Esophagus squamous epithelium (tissue), 5 donors: ENCODE data around the gene NRXN2. TPM values are rescaled to one million over a fixed set of nuclear protein-coding genes. Genes with fewer than 3 reads are reported as not detected.

Source experiments
- DNase-seq: peaks from one replicate; lab custom pipeline; 2025; lab: John Stamatoyannopoulos, UW
- H3K27ac ChIP-seq, 4 donors: fragments of 200-600 bp; sonication (generic); one replicate each; pipeline ENCODE4 v1.5.1; 2016 to 2019; ENCODE audit warnings: mild to moderate bottlenecking in 1 of 4
- H3K27me3 ChIP-seq, 4 donors: fragments of 200-600 bp; sonication (generic); 1 replicate in 3 of 4; 2 replicates in 1 of 4; pipeline versions ENCODE4 v1.5.1 to v1.6.0; 2017 to 2021; ENCODE audit warnings: antibody characterized with exemption in 1 of 4
- H3K36me3 ChIP-seq, 3 donors: fragments of 200-600 bp; sonication (generic); one replicate each; pipeline ENCODE4 v1.5.1; 2016 to 2019
- H3K4me1 ChIP-seq, 3 donors: fragments of 200-600 bp; sonication (generic); one replicate each; pipeline ENCODE4 v1.5.1; 2017 to 2019
- H3K4me3 ChIP-seq, 4 donors: fragments of 200-600 bp; sonication (generic); 1 replicate in 3 of 4; 2 replicates in 1 of 4; pipeline ENCODE4 v1.5.1; 2016 to 2019; ENCODE audit warnings: mild to moderate bottlenecking in 2 of 4, moderate library complexity in 1 of 4
- H3K9me3 ChIP-seq, 3 donors: fragments of 200-600 bp; sonication (generic); one replicate each; pipeline ENCODE4 v1.5.1; 2016 to 2019
- POLR2A ChIP-seq, 4 donors: fragments of 450-650 bp; IDR thresholded peaks; one replicate each; pipeline ENCODE4 v1.6.1; 2017; ENCODE audit warnings: antibody characterized with exemption in 4 of 4, mild to moderate bottlenecking in 4 of 4, moderate library complexity in 3 of 4
- WGBS, 2 donors: methylation state at CpG; one replicate each; pipeline ENCODE4 v1.1.5; 2018; 5-methylcytosine and 5-hydroxymethylcytosine counted together
- intact Hi-C: fragments of 100-400 bp; cut with DNase I; formaldehyde crosslinking; loops from one replicate; pipeline ENCODE4 v1.15.0; 2022
- total RNA-seq, 4 donors: library from RNA; depleted of rRNA; stranded (reverse); fragments of >200 nt; gene quantifications; one replicate each; pipeline ENCODE4 v1.1.0, GENCODE V29; 2016
- TF ChIP-seq, protein P1 (sequence below), 6 experiments: fragments of 450-650 bp in 4 of 6; fragments of 200-600 bp in 2 of 6; sonication (generic) in 2 of 6; IDR thresholded peaks; one replicate each; pipeline ENCODE4 v1.5.1; 2016 to 2019; ENCODE audit warnings: antibody characterized with exemption in 6 of 6, mild to moderate bottlenecking in 4 of 6, moderate library complexity in 4 of 6
- donor health status: DM: yes; HTN: yes; CAD: no.

Gene NRXN2
- total RNA-seq, 4 donors from 2014 or later = 0.38 TPM; not detected in 3

DNA sequence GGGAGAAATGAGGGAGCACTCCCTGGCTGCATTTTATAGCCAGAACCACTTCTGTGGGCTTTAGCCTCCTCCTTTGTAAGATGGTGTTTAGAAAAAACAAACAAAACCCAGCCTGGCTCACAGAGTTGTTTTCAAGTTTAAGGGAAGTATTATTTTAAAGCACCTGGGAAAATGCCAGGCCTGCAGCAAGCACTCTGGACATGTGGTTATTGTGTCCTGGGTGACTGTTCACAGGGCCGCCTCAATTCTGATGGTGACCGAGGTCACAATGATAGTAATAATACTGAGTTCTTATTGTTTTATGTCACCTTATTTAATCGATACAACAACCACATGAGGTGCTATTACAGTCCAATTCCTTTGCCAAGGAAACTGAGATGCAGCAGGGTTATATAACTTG is 152.7 kb downstream of the NRXN2 start:
- WGBS, 2 donors = 79 to 93% methylated on average over 3 of the region's 3 CpGs
- H3K4me3 ChIP-seq = no peak overlapping the region
- peaks cover 0 to 28% (median 3%) of the 10 kb centered on the region in 3 donors for H3K4me1 ChIP-seq
- H3K27ac ChIP-seq = no peak overlapping the region
- intact Hi-C loops = no loop called here
- H3K9me3 ChIP-seq = no peaks in the 10 kb centered on the region
- DNase-seq = no peak
- no peaks in the 10 kb centered on the region for H3K36me3 ChIP-seq
- TF ChIP-seq, protein P1, sequence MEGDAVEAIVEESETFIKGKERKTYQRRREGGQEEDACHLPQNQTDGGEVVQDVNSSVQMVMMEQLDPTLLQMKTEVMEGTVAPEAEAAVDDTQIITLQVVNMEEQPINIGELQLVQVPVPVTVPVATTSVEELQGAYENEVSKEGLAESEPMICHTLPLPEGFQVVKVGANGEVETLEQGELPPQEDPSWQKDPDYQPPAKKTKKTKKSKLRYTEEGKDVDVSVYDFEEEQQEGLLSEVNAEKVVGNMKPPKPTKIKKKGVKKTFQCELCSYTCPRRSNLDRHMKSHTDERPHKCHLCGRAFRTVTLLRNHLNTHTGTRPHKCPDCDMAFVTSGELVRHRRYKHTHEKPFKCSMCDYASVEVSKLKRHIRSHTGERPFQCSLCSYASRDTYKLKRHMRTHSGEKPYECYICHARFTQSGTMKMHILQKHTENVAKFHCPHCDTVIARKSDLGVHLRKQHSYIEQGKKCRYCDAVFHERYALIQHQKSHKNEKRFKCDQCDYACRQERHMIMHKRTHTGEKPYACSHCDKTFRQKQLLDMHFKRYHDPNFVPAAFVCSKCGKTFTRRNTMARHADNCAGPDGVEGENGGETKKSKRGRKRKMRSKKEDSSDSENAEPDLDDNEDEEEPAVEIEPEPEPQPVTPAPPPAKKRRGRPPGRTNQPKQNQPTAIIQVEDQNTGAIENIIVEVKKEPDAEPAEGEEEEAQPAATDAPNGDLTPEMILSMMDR (IDR thresholded peaks at IDR 0.05) = no peak
- TF ChIP-seq POLR2A (IDR thresholded peaks at IDR 0.05) = no peak
- H3K27me3 ChIP-seq = no peaks in the 10 kb centered on the region

DNA sequence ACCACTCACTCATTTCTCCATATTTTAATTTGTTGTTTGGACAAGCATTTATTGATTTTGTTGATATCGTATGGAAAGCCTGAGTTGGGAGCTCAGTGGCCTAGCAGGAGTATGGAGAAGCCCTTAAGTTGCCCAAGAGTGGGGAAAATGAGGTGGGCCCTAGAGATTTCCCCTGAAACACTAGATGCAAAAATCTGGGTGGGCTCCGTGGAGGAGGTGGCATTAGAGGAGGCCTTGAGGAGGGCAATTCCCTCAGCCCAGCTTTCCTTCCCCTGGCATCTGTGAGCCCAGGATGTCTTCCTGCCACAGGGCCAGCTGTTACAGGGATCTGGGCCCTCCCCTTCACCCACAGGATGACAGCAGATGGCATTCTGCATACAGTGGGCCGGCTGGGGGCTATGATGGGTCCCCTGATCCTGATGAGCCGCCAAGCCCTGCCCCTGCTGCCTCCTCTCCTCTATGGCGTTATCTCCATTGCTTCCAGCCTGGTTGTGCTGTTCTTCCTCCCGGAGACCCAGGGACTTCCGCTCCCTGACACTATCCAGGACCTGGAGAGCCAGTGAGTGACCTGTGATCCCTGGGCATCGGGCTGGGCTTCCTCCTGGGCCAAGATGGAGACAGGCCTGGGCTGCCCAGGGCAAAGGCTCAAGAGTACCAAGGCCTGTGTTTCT is 153.6 kb downstream of the NRXN2 start:
- 78 to 94% methylated on average over 4 to 6 of the region's 8 CpGs for WGBS, 2 donors
- H3K4me3 ChIP-seq = no peak overlapping the region
- TF ChIP-seq POLR2A (IDR thresholded peaks at IDR 0.05) = no peak
- TF ChIP-seq, protein P1 (IDR thresholded peaks at IDR 0.05) = no peak
- H3K27ac ChIP-seq = no peak overlapping the region
- no peak for DNase-seq
- no peaks in the 10 kb centered on the region for H3K36me3 ChIP-seq
- no peaks in the 10 kb centered on the region for H3K27me3 ChIP-seq
- peaks cover 0 to 28% (median 3%) of the 10 kb centered on the region in 3 donors for H3K4me1 ChIP-seq
- intact Hi-C loops = no loop called here
- no peaks in the 10 kb centered on the region for H3K9me3 ChIP-seq

- H3K4me3 ChIP-seq = no peak overlapping the region
- no peak for TF ChIP-seq POLR2A (IDR thresholded peaks at IDR 0.05)
- TF ChIP-seq, protein P1 (IDR thresholded peaks at IDR 0.05) = no peak
- H3K4me1 ChIP-seq = peaks cover 0 to 28% (median 3%) of the 10 kb centered on the region in 3 donors
- intact Hi-C loops = no loop called here
- no peaks in the 10 kb centered on the region for H3K9me3 ChIP-seq
- no peaks in the 10 kb centered on the region for H3K36me3 ChIP-seq
- 72 to 82% methylated on average over 2 to 5 of the region's 8 CpGs for WGBS, 2 donors
- H3K27me3 ChIP-seq = no peaks in the 10 kb centered on the region
- H3K27ac ChIP-seq = no peak overlapping the region
- no peak for DNase-seq
Measured at GRCh38 chr11:64568584-64569140, 154.3 kb downstream of the NRXN2 start.

DNA sequence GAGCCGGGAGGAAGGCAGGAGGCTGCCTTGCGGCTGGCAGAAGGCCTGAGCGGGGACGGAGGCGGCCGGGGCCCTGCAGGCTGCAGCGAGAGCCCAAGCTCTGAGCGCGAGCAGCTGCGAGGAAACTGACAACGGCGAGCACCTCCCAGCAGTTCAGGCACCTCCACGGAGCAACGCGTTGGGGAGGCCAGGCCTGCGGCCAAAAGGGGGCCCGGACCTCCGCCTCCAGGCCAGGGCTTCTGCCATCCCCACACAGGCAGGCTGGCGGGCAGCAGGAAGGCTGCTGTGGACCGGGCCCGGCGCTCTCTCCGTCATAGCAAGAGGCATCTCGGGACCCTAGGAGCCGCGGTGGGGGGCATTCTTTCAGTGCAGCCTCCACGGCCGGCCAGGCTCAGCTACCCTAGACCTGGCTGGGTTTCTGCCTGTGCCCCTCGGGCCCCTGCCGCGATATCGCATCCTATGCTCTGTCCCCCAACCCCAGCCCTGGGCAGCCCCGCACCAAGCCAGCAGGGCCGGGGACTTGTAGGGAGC is 154.9 kb downstream of the NRXN2 start:
- WGBS, 2 donors = 90% methylated on average over 20 of the region's 34 CpGs; no CpG with 5 or more reads in 1 of the 2 donors
- Histone ChIP-seq H3K9me3 (no peaks in the 10 kb centered on the region), H3K27me3 (no peaks in the 10 kb centered on the region), H3K4me1 (peaks cover 0 to 28% (median 3%) of the 10 kb centered on the region in 3 donors), H3K4me3 (no peak overlapping the region), H3K27ac (no peak overlapping the region), H3K36me3 (no peaks in the 10 kb centered on the region)
- intact Hi-C loops = no loop called here
- no peak for TF ChIP-seq POLR2A (IDR thresholded peaks at IDR 0.05)
- TF ChIP-seq, protein P1 (IDR thresholded peaks at IDR 0.05) = no peak
- no peak for DNase-seq
